ENCODE data around the gene ARHGEF4.

Gene ARHGEF4

GRCh38 chr2:130846686-130847375 lies 10.1 kb downstream of the ARHGEF4 start:
- no peaks in the 10 kb centered on the region for H3K27me3 Mint-ChIP-seq
- H3K36me3 Mint-ChIP-seq (ENCODE audit: low read depth): no peaks in the 10 kb centered on the region
- H3K27ac Mint-ChIP-seq: no peak overlapping the region
- H3K4me1 Mint-ChIP-seq (ENCODE audit: low read depth): no peaks in the 10 kb centered on the region
- intact Hi-C loops (cut with micrococcal nuclease): no loop called here
- no peaks in the 10 kb centered on the region for H3K9me3 Mint-ChIP-seq
- H3K4me3 Mint-ChIP-seq: no peak overlapping the region

DNA sequence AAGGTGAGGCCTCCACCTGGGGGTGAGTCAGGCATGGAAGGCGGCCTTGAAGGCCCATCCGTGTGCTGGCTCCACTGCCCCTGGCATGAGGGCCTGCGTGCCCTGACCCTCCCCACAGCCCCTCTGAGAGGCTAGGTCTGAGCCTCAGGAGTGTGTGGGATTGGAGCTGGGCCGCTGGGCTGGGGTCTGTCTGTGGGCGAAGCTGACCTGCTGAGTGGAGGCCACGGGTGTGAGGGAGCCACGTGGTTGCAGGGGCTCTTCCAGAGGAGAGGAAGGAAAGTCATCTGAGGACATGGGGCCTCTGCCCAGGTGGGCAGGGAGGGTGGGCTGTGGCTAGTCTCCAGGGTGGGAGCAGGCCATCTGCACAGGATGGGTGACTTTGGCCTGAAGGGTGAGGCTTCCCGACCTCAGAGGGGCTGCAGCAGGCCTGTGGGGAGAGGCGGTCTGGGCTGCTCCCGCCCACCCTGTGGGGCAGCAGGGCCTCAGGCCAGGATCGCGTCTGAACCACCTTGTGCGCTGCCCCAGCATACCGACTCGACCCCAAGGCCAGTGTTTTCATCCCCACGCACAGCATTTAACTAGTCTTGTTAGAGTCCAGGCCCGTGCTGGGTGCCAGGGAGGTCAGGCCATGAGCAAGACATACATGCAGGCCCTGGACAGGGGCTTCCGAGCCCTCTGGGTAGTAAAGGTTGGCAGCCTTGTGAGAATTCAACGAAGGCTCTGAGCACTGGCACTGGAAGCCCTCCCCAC lies 11.2 kb downstream of the ARHGEF4 start:
- Mint-ChIP-seq H3K27me3 (no peaks in the 10 kb centered on the region), H3K36me3 (ENCODE audit: low read depth) (no peaks in the 10 kb centered on the region), H3K9me3 (no peaks in the 10 kb centered on the region), H3K4me1 (ENCODE audit: low read depth) (no peaks in the 10 kb centered on the region), H3K4me3 (no peak overlapping the region), H3K27ac (no peak overlapping the region)
- intact Hi-C loops (cut with micrococcal nuclease): no loop called here

DNA sequence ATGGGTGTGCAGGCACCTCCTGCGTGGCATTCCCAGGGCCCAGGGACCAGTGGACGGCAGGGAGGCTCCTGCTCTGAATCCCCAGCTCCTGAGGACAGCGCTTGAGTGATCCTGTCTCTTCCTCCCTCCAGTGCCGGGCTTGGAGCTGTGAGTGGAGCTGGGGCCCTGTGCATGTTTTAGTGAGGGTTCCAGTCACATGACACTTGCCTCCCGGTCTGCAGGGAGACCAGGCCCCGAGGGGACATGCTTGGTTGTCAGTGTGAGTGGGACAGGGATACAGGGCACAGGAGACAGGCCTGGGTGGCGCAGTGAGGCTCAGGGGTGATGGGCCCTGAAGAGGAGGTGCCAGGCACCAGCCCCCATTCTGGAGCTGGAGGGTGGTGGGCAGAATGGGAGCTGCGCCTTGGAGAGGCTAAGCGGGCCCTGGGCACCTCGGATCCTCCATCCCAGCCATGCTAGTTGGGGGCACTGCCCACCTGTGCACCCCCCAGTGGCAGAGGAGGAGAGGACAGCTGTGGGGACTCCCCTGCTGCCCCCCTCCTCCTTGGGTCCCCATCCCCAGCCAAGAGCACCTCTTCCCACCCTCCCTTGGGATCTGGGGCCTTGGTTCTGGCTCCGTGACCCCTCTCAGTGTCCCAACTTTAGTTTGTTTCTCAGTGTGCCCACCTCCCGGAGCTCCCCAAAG lies 12.0 kb downstream of the ARHGEF4 start:
- intact Hi-C loops (cut with micrococcal nuclease): no loop called here
- Mint-ChIP-seq H3K27ac (no peak overlapping the region), H3K27me3 (no peaks in the 10 kb centered on the region), H3K9me3 (no peaks in the 10 kb centered on the region), H3K36me3 (ENCODE audit: low read depth) (no peaks in the 10 kb centered on the region), H3K4me1 (ENCODE audit: low read depth) (no peaks in the 10 kb centered on the region), H3K4me3 (no peak overlapping the region)

DNA sequence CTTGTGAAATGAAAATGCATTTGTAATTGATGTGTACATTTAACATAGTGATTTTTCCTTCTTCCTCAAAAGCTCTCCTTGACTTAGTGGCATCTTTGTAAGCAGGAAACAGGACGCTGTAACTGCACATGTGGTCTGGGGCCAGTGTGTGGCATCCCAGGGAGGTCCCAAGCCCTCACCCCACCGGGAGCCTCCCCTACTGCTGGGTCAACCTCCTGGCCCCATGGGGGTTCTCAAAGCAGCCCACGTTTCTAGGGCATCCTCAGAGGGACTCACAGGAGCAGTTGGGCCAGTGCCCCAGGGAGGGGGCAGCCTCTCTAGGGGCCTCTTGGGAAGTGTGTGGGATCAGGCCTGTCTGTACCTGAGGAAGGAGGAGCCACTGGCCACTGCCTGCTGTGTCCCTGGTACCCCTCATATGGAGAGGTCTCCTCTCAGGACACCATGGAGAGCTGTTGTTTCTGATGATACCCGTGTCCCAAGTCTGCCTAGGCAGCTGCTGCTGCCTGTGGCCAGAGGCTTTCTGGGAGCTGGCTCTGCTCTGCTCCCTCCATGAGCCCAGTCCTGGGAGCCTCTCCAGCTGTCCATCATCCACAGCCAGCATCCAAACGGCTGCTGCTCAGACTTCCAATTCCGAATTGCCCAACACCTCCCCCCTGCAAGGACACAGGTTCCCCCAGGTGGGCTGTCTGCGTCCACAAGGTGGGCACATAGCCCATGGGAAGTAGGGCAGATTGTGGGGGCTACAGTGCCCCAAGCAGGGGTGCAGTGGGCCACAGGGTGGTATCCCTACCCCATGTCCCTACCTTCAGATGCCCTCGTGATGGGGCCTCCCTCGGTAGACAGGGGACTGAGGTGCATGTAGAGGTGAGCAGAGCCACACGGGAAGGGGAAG lies 13.4 kb downstream of the ARHGEF4 start:
- intact Hi-C loops (cut with micrococcal nuclease): no loop called here
- no peaks in the 10 kb centered on the region for H3K9me3 Mint-ChIP-seq
- no peak overlapping the region for H3K27ac Mint-ChIP-seq

GRCh38 chr2:130850788-130851623 lies 14.3 kb downstream of the ARHGEF4 start:
- Mint-ChIP-seq H3K27ac (no peak overlapping the region), H3K27me3 (no peaks in the 10 kb centered on the region), H3K36me3 (ENCODE audit: low read depth) (no peaks in the 10 kb centered on the region), H3K4me3 (no peak overlapping the region), H3K4me1 (ENCODE audit: low read depth) (no peaks in the 10 kb centered on the region), H3K9me3 (no peaks in the 10 kb centered on the region)
- intact Hi-C loops (cut with micrococcal nuclease): no loop called here

More for the DNA sequence above, 13.4 kb downstream of the ARHGEF4 start:
- Mint-ChIP-seq H3K4me1 (ENCODE audit: low read depth) (no peaks in the 10 kb centered on the region), H3K4me3 (no peak overlapping the region), H3K36me3 (ENCODE audit: low read depth) (no peaks in the 10 kb centered on the region), H3K27me3 (no peaks in the 10 kb centered on the region)

DNA sequence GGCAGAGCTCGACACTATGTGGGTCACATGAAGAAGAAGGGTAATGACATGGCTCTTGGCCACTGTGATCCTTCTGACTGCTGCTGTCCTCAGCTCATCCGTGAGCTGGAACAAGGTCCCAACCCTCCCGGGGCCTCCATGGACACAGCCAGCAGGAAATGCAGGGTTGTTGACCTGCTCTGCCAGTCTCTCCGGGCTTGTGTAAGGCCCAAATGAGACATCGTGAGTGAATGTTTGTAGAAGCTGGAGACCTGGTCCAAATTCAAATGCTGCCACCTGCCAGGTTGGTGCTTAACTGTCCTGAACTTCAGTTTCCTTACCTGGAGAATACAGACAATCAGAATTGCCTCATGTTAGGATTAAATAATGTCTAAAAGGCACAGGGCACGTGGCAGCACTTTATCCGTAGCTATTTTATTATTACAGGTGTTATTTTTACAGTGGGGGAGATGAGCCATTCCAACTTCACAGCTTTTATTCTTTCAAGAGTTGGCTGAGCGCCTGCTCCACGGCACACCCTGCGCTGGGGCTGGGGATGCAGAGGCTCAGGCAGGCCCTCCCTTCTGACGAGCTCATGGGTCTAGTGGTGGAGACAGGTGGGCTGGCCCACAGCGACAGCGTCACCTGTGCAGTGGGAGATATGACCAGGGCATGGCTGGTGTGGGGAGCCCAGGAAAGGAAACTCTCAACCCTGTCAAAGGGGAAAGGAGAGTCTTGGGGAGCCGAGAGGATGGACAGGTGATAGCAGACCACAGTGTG lies 15.1 kb downstream of the ARHGEF4 start:
- Mint-ChIP-seq H3K9me3 (no peaks in the 10 kb centered on the region), H3K36me3 (ENCODE audit: low read depth) (no peaks in the 10 kb centered on the region), H3K4me1 (ENCODE audit: low read depth) (no peaks in the 10 kb centered on the region), H3K27ac (no peak overlapping the region), H3K4me3 (no peak overlapping the region), H3K27me3 (no peaks in the 10 kb centered on the region)
- intact Hi-C loops (cut with micrococcal nuclease): no loop called here

- H3K9me3 Mint-ChIP-seq: no peaks in the 10 kb centered on the region
- intact Hi-C loops (cut with micrococcal nuclease): no loop called here
- no peaks in the 10 kb centered on the region for H3K36me3 Mint-ChIP-seq (ENCODE audit: low read depth)
- no peaks in the 10 kb centered on the region for H3K27me3 Mint-ChIP-seq
- H3K27ac Mint-ChIP-seq: no peak overlapping the region
- no peaks in the 10 kb centered on the region for H3K4me1 Mint-ChIP-seq (ENCODE audit: low read depth)
- H3K4me3 Mint-ChIP-seq: no peak overlapping the region
Measured at GRCh38 chr2:130852521-130853115, 15.9 kb downstream of the ARHGEF4 start.

DNA sequence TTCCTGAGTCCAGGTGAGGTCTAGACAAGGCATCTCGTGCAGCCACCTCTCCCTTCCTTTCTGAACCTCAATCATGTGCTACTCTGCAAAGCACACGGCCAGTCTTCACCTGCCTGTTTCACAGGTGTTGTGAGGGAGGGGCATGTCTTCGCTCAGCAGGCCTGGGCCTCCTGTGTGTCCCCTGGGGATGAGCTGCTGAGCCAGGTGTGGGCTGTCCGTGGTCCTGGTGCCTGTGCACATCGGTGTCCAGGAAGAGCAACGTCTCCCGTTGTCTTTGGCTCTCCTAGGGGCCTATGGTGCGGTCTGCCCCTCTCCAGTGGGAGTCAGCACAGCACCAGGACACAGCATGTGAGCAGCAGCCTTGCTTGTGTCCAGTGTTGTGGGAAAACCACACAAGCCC lies 16.7 kb downstream of the ARHGEF4 start:
- no peak overlapping the region for H3K4me3 Mint-ChIP-seq

DNA sequence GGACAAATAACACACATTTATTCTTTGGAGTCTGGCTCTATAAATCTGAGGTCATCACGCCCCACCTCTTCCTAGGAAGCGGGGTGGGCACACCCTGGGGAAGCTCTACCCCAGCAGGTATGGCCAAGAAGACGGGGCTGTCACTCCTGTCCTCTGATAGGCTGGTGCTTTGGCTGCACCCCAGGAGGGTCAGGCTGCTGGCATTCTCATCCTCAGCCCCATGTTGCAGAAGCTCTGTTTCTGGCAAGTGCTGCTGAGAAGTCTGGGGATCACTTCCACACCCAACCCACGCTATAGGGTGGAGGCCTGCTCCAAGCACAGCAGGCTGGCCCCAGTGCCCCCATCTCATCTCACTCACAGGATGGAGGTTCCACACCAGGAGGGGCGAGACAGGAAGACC lies 17.6 kb downstream of the ARHGEF4 start:
- H3K36me3 Mint-ChIP-seq (ENCODE audit: low read depth): no peaks in the 10 kb centered on the region
- H3K27me3 Mint-ChIP-seq: no peaks in the 10 kb centered on the region
- intact Hi-C loops (cut with micrococcal nuclease): no loop called here
- no peaks in the 10 kb centered on the region for H3K4me1 Mint-ChIP-seq (ENCODE audit: low read depth)
- H3K9me3 Mint-ChIP-seq: no peaks in the 10 kb centered on the region
- no peak overlapping the region for H3K4me3 Mint-ChIP-seq
- no peak overlapping the region for H3K27ac Mint-ChIP-seq

More for the DNA sequence above, 16.7 kb downstream of the ARHGEF4 start:
- Mint-ChIP-seq H3K27me3 (no peaks in the 10 kb centered on the region), H3K36me3 (ENCODE audit: low read depth) (no peaks in the 10 kb centered on the region), H3K4me1 (ENCODE audit: low read depth) (no peaks in the 10 kb centered on the region), H3K27ac (no peak overlapping the region), H3K9me3 (no peaks in the 10 kb centered on the region)
- intact Hi-C loops (cut with micrococcal nuclease): no loop called here

DNA sequence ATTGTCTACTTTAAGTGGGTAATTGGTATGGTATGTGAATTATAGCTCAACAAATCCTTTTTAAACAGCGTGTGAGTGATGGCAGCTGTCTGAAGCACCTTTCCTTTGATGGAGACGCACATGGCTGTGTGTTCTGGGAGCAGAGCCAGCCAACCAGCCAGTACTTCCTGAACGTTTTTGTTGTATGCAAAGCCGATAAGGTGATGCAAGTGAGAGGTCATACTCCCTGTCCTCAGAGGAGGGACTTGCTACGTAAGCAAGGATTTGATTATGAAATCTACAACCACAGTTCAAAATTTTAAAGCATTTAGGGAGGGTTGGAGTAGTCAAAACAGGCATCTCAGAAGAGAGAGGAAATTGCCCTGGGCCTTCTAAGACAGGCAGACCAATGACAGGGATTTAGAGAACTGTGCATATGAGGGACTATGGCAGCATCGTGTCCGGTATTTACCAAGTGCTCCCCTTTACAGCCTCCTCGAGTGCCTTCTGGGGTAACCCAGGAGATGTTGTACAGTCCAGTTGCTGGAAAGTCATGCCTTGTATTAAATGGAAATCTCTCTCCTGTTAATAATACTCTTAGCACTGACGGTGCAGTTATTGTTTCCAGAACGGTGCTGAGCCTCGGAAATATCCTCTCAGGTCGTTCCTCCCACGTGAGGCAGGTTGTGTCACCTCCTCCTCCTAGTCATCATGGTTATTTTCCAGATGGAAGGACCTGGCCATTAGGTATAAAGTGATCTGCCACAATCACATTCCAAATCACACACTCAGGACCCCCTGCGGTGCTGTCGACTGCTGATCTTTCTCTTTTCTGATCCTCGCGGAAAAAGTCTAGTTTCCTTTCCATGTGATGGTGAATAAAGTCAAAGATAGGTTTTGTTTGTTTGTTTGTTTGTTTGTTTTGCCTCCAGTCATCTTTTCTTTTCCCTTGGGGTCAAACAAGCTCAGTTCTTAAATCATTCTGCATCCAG lies 28.4 kb downstream of the ARHGEF4 start:
- peaks cover 4% of the 10 kb centered on the region for H3K4me1 Mint-ChIP-seq (ENCODE audit: low read depth)
- H3K4me3 Mint-ChIP-seq: no peak overlapping the region
- intact Hi-C loops (cut with micrococcal nuclease): no loop called here
- no peaks in the 10 kb centered on the region for H3K9me3 Mint-ChIP-seq
- H3K27me3 Mint-ChIP-seq: no peaks in the 10 kb centered on the region
- H3K36me3 Mint-ChIP-seq (ENCODE audit: low read depth): no peaks in the 10 kb centered on the region
- H3K27ac Mint-ChIP-seq: no peak overlapping the region

DNA sequence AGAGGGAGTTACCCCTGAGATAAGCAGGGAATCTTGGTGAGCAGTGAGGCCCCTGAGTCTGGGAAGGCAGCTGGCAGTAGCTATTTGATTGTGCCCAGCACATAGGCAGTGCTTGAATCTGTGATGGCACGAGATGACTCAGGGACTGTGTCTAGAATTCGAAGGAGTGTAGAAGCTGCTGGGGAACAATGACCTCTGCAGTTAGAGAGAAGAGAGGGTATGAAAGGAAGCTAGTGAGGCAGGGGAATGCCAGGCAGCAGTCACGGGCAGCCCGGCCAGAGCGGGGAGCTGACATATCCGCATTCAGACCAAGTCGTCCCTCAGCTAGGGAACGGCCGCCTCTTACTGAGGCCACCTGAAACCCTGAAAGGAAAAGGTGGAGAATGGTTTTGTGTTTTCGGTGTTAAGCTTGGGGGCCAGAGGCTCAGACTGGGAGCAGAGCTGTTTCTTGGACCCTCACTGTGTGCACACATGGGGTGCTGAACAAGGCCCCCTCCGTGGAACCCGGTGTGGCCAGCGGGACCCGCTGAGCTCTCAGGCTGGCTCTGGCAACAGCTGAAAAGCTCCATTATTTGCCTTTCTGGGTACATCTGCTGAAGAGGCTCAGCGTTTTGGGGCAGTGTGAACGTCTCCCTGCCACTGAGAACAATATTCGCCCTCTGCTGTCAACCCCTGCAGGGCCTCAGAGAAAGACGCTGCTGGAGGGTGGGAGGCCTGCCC lies 32.9 kb downstream of the ARHGEF4 start:
- H3K4me3 Mint-ChIP-seq: no peak overlapping the region
- H3K9me3 Mint-ChIP-seq: no peaks in the 10 kb centered on the region
- H3K36me3 Mint-ChIP-seq (ENCODE audit: low read depth): no peaks in the 10 kb centered on the region
- H3K27me3 Mint-ChIP-seq: no peaks in the 10 kb centered on the region
- H3K4me1 Mint-ChIP-seq (ENCODE audit: low read depth): peaks cover 4% of the 10 kb centered on the region
- H3K27ac Mint-ChIP-seq: no peak overlapping the region
- intact Hi-C loops (cut with micrococcal nuclease): no loop called here

All from dendritic cell treated with granulocyte-macrophage colony-stimulating factor and Interleukin-4, amounts not matched to agents 40 ng/mL and 50 ng/mL, for 4 days (primary cell).